ENCODE data around the gene OBSL1. TPM values are rescaled to one million over a fixed set of nuclear protein-coding genes. Genes with fewer than 3 reads are reported as not detected.

OBSL1 gene
- total RNA-seq, 1 donor from 2014 or later: 168 TPM

GRCh38 chr2:219552382-219553167 is 18.8 kb downstream of the OBSL1 start:
- H3K36me3 Mint-ChIP-seq (ENCODE audit: unreplicated experiment): peaks cover 4% of the 10 kb centered on the region
- H3K27ac Mint-ChIP-seq (ENCODE audit: unreplicated experiment): no peak overlapping the region
- H3K9me3 Mint-ChIP-seq (ENCODE audit: unreplicated experiment): no peaks in the 10 kb centered on the region
- peak; percentile 95 for DNase-seq (ENCODE audit: extremely low spot score, unreplicated experiment)
- no peaks in the 10 kb centered on the region for H3K27me3 Mint-ChIP-seq (ENCODE audit: unreplicated experiment)
- H3K4me3 Mint-ChIP-seq (ENCODE audit: unreplicated experiment): peak overlapping the region; percentile 76
- peaks cover 15% of the 10 kb centered on the region for H3K4me1 Mint-ChIP-seq (ENCODE audit: unreplicated experiment)
- TF ChIP-seq CTCF (IDR thresholded peaks at IDR 0.05): no peak

- TF ChIP-seq CTCF (IDR thresholded peaks at IDR 0.05): no peak
- DNase-seq (ENCODE audit: extremely low spot score, unreplicated experiment): no peak
- Mint-ChIP-seq H3K36me3 (ENCODE audit: unreplicated experiment) (peaks cover 4% of the 10 kb centered on the region), H3K27ac (ENCODE audit: unreplicated experiment) (no peak overlapping the region), H3K4me1 (ENCODE audit: unreplicated experiment) (peaks cover 15% of the 10 kb centered on the region), H3K4me3 (ENCODE audit: unreplicated experiment) (peak overlapping the region; percentile 76), H3K27me3 (ENCODE audit: unreplicated experiment) (no peaks in the 10 kb centered on the region), H3K9me3 (ENCODE audit: unreplicated experiment) (no peaks in the 10 kb centered on the region)
Observed at GRCh38 chr2:219551441-219552381, 19.6 kb downstream of the OBSL1 start.

GRCh38 chr2:219549619-219550018 is 21.7 kb downstream of the OBSL1 start:
- Mint-ChIP-seq H3K27me3 (ENCODE audit: unreplicated experiment) (no peaks in the 10 kb centered on the region), H3K4me3 (ENCODE audit: unreplicated experiment) (no peak overlapping the region), H3K4me1 (ENCODE audit: unreplicated experiment) (peaks cover 19% of the 10 kb centered on the region)

GRCh38 chr2:219548990-219549389 is 22.3 kb downstream of the OBSL1 start:
- peaks cover 25% of the 10 kb centered on the region for H3K4me1 Mint-ChIP-seq (ENCODE audit: unreplicated experiment)
- no peaks in the 10 kb centered on the region for H3K9me3 Mint-ChIP-seq (ENCODE audit: unreplicated experiment)
- H3K4me3 Mint-ChIP-seq (ENCODE audit: unreplicated experiment): no peak overlapping the region
- no peak overlapping the region for H3K27ac Mint-ChIP-seq (ENCODE audit: unreplicated experiment)
- TF ChIP-seq CTCF (IDR thresholded peaks at IDR 0.05): no peak
- no peak for DNase-seq (ENCODE audit: extremely low spot score, unreplicated experiment)
- H3K36me3 Mint-ChIP-seq (ENCODE audit: unreplicated experiment): peaks cover 4% of the 10 kb centered on the region
- no peaks in the 10 kb centered on the region for H3K27me3 Mint-ChIP-seq (ENCODE audit: unreplicated experiment)

More at GRCh38 chr2:219549619-219550018, 21.7 kb downstream of the OBSL1 start:
- TF ChIP-seq CTCF (IDR thresholded peaks at IDR 0.05): no peak
- no peak for DNase-seq (ENCODE audit: extremely low spot score, unreplicated experiment)
- Mint-ChIP-seq H3K27ac (ENCODE audit: unreplicated experiment) (no peak overlapping the region), H3K9me3 (ENCODE audit: unreplicated experiment) (no peaks in the 10 kb centered on the region), H3K36me3 (ENCODE audit: unreplicated experiment) (peaks cover 4% of the 10 kb centered on the region)

- H3K4me1 Mint-ChIP-seq (ENCODE audit: unreplicated experiment): peaks cover 22% of the 10 kb centered on the region
- H3K36me3 Mint-ChIP-seq (ENCODE audit: unreplicated experiment): peaks cover 4% of the 10 kb centered on the region
- DNase-seq (ENCODE audit: extremely low spot score, unreplicated experiment): no peak
- H3K27ac Mint-ChIP-seq (ENCODE audit: unreplicated experiment): no peak overlapping the region
- H3K4me3 Mint-ChIP-seq (ENCODE audit: unreplicated experiment): no peak overlapping the region
- no peaks in the 10 kb centered on the region for H3K27me3 Mint-ChIP-seq (ENCODE audit: unreplicated experiment)
- no peaks in the 10 kb centered on the region for H3K9me3 Mint-ChIP-seq (ENCODE audit: unreplicated experiment)
- no peak for TF ChIP-seq CTCF (IDR thresholded peaks at IDR 0.05)
Observed at GRCh38 chr2:219547621-219548020, 23.7 kb downstream of the OBSL1 start.

Data from osteocyte (in vitro differentiated cells).